ENCODE measurements around the gene GATD1. TPM values are rescaled to one million over a fixed set of nuclear protein-coding genes. Genes with fewer than 3 reads are reported as not detected.

GATD1 gene
- total and polyA plus RNA-seq, 9 of the 15 experiments (the other 6 are each of a cell fraction or from before 2014, with no cell fraction given) = 2.8 to 144 (median 36.9) TPM

- TF ChIP-seq MITF (IDR thresholded peaks at IDR 0.05) (no peak; the same call in 1 of the 2 replicates), HMG20B (CRISPR knock-in tag; IDR thresholded peaks at IDR 0.05) (no peak), SMAD2 (IDR thresholded peaks at IDR 0.05; ENCODE audit: low read depth, low read length) (no peak), EP300 (IDR thresholded peaks at IDR 0.05; ENCODE audit: low read length) (no peak), POLR2H (tag; IDR thresholded peaks at IDR 0.05; ENCODE audit: low read depth) (no peak), NONO (IDR thresholded peaks at IDR 0.05; ENCODE audit: low read depth in 2 of 2, low read length in 1 of 2) (peak; percentile 78 to 85), SMARCC2 (IDR thresholded peaks at IDR 0.05; ENCODE audit: low read depth) (no peak), RBM39 (optimal IDR thresholded peaks at IDR 0.05; ENCODE audit: low read depth, low read length) (no peak), AFF1 (IDR thresholded peaks at IDR 0.05; ENCODE audit: low read depth in 1 of 2, partially characterized antibody in 2 of 2) (no peak), ZNF23 (CRISPR knock-in tag; IDR thresholded peaks at IDR 0.05) (no peak), MCM5 (IDR thresholded peaks at IDR 0.05; ENCODE audit: low read depth) (no peak), POLR2B (IDR thresholded peaks at IDR 0.05; ENCODE audit: low read depth, partially characterized antibody) (peak; percentile 61), ZBTB33 (CRISPR knock-in tag; IDR thresholded peaks at IDR 0.05) (no peak), HCFC1 (IDR thresholded peaks at IDR 0.05; ENCODE audit: low read depth, low read length) (0 out of 2 replicates have a peak, but pooled peaks have one; percentile 35), PCBP1 (IDR thresholded peaks at IDR 0.05; ENCODE audit: low read depth, low read length, poor library complexity, severe bottlenecking) (peak; percentile 26), CTCF (IDR thresholded peaks at IDR 0.05 in 2 of 3, conservative IDR thresholded peaks at IDR 0.05 in 1 of 3; ENCODE audit: insufficient read depth in 2 of 3, low read depth in 1 of 3, low read length in 3 of 3) (no peak), ZNF24 (IDR thresholded peaks at IDR 0.05) (no peak)
Observed at GRCh38 chr11:777288-778255, at the start of gene GATD1 (continued).

Data from K562 (cell line).